AG04449 (cell line): Measurements from ENCODE around the gene CDH2.

ENCODE experiments used
- CTCF ChIA-PET: fragments of 350-600 bp; formaldehyde crosslinking; extraction: SDS; loops from one replicate; lab custom pipeline; 2021; ENCODE audit warnings: antibody characterized with exemption; lab: Yijun Ruan, JAX
- POLR2A ChIA-PET: fragments of 400-600, 350-600 bp; formaldehyde crosslinking; extraction: SDS; loops from one replicate; lab custom pipeline; 2020; ENCODE audit warnings: antibody characterized with exemption, inconsistent platforms; lab: Yijun Ruan, JAX
- DNase-seq: peaks from one replicate; pipeline ENCODE4 v3.0.0-alpha.2; 2010; ENCODE audit warnings: low read depth, low spot score
- H3K4me3 ChIP-seq: 2 replicates; pipeline ENCODE4 v1.5.1; 2011; ENCODE audit warnings: low read depth, mild to moderate bottlenecking, control low read depth, low read length
- TF ChIP-seq, protein P1 (sequence below): IDR thresholded peaks from one replicate; pipeline ENCODE4 v1.5.1; 2011; ENCODE audit warnings: mild to moderate bottlenecking, moderate library complexity, low read length, control low read depth, inconsistent platforms; ENCODE audit not compliant: insufficient read depth; ENCODE audit errors: missing control alignments

CDH2 gene

DNA sequence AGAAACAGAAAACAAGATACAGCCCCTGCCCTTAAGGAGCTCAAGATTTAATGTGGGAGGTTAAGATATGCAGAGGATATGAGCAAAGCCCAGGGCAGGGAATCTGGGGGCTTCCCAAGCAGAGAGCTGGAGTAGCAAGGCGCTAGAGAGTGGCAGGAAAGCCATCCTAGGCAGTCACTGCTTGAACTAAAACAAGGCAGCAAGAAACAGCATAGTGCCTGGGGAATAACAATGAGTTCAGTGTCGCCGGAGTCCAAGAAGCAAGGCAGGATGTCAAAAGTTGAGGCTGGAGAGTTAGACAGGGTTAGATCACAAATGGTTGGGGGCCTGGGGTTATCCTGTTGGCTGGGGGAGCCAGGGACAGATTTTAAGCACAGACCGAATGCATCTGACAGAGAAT is 24.6 kb downstream of the CDH2 start:
- no peak for DNase-seq
- H3K4me3 ChIP-seq, result no peak overlapping the region
- TF ChIP-seq, protein P1, sequence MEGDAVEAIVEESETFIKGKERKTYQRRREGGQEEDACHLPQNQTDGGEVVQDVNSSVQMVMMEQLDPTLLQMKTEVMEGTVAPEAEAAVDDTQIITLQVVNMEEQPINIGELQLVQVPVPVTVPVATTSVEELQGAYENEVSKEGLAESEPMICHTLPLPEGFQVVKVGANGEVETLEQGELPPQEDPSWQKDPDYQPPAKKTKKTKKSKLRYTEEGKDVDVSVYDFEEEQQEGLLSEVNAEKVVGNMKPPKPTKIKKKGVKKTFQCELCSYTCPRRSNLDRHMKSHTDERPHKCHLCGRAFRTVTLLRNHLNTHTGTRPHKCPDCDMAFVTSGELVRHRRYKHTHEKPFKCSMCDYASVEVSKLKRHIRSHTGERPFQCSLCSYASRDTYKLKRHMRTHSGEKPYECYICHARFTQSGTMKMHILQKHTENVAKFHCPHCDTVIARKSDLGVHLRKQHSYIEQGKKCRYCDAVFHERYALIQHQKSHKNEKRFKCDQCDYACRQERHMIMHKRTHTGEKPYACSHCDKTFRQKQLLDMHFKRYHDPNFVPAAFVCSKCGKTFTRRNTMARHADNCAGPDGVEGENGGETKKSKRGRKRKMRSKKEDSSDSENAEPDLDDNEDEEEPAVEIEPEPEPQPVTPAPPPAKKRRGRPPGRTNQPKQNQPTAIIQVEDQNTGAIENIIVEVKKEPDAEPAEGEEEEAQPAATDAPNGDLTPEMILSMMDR, result no peak
- CTCF ChIA-PET, result no interaction called here
- POLR2A ChIA-PET, result interaction anchor here (0.7 kb wide), 1 partner anchor 314 kb away, joined by 3 read pairs; no protein-coding TSS in a partner anchor

DNA sequence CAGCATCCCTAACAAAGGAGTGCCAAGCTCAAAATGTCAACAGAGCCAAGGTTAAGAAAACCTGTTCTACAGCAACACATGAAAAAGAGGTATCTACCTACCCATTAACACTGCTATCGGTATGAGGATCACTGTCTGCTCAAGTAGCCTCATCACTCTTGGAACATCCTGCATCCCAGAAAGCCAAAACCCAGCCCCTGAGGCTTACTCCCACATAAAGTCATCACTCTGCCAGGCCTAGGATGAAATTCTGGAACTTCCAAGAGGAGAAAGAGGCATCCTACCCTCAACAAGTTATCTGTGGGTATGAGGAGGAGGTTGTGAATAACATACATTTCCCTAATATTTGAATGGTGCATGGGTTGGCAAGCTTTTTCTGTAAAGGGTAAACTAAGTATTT is 25.5 kb downstream of the CDH2 start:
- CTCF ChIA-PET, result no interaction called here
- H3K4me3 ChIP-seq, result no peak overlapping the region
- POLR2A ChIA-PET, result interaction anchor here (1.1 kb wide), 1 partner anchor 27 kb away, joined by 3 read pairs; no protein-coding TSS in a partner anchor
- TF ChIP-seq, protein P1, result no peak
- no peak for DNase-seq

DNA sequence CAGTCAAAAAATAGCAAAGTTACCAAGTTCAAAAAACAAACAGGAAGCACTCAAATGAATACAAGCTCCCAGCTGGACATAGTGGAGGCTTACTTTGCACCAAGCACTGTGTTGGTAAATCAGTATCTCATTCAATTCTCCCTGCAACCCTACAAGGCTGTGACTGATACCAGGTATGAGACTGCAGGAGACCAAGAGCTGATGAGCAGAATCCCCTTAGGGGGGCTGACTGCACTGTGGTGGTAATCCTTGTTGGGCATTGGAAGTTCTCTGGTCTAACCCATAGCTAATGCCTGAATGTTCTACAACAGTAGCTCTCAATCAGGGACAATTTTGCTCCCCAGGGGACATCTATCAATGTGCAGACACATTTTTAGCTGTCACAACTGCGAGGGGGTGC is 26.0 kb downstream of the CDH2 start:
- H3K4me3 ChIP-seq, result no peak overlapping the region
- POLR2A ChIA-PET, result interaction anchor here (0.6 to 1.1 kb wide), 2 partner anchors 27 to 364 kb away, joined by 3 read pairs; no protein-coding TSS in a partner anchor
- TF ChIP-seq, protein P1, result no peak
- CTCF ChIA-PET, result no interaction called here
- no peak for DNase-seq

DNA sequence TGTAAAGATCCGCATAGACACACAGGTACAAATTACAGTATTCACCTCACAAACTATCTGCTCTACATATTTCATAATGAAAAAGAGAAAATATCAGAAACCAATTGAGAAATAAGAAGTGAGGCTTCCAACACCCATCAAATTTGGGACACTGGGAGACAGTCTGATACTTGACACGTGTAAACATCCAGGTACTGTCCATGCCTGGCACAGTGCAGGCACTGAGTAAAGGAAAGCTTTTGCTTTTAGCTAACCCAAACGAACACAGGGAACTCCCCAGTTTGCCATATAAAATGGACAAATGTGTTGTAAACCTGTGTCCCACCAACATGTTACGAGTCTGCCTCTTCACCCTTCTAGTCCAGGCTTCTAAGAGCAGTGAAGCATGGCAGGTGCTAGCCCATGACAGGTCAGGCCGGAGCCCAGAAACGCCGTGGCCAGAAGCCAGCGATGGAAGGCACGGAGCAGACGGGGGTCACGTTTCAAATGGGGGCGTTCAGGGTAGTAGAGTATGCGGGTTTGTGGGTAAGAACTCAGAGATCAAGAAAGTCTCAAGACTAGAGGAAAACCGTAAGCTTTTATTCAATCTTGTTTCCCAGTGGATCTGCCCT is 27.0 kb downstream of the CDH2 start:
- ChIA-PET CTCF (no interaction called here), POLR2A (no interaction called here)
- H3K4me3 ChIP-seq, result no peak overlapping the region
- TF ChIP-seq, protein P1, result no peak
- no peak for DNase-seq

DNA sequence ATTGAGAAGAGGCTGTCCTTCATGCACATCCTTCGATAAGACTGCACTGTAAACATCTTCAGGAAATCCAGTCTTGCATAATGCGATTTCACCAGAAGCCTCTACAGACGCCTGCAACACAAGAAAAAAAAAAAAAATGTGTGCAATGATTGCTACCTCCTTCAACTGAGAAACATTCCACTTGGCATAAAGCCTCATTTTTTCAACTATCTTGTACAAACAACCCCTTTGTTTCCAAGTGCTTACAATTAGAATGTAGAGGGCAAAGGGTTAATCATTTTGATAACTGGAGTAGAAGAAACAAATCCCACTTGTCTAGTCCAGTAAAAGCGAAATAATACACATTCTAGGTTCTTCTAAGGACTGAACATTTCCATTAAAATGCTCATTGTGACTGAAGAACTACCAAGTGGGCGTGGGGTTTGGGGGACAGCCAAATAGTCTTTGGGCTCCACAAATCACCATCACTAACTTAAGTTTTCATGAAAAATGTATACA is 29.2 kb downstream of the CDH2 start:
- ChIA-PET POLR2A (no interaction called here), CTCF (no interaction called here)
- no peak overlapping the region for H3K4me3 ChIP-seq
- TF ChIP-seq, protein P1, result no peak
- DNase-seq, result no peak

DNA sequence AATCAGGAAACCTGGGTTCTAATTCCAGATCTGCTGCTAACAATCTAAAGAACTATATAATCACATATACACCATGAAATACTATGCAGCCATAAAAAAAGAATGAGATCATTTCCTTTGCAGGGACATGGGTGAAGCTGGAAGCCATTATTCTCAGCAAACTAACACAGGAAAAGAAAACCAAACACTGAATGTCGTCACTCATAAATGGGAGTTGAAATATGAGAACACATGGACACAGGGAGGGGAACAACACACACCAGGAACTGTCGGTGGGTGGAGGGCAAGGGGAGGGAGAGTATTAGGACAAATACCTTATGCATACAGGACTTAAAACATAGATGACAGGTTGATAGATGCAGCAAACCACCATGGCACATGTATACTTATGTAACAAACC is 33.2 kb downstream of the CDH2 start:
- ChIA-PET CTCF (no interaction called here), POLR2A (no interaction called here)
- DNase-seq, result no peak
- no peak overlapping the region for H3K4me3 ChIP-seq
- TF ChIP-seq, protein P1, result no peak
